GM23338 (cell line): Measurements from ENCODE around the gene ABCA6. TPM values are rescaled to one million over a fixed set of nuclear protein-coding genes. Genes with fewer than 3 reads are reported as not detected.
A peak's percentile ranks its signal among the peaks of the same experiment; 100 is the strongest.

Source experiments
- ATAC-seq: fragments of 200-7000 bp; cut with Tn5 transposase; 3 replicates; pipeline ENCODE4 v1.9.1; 2020
- DNase-seq: peaks from one replicate; pipeline ENCODE4 v3.0.0-alpha.2; 2015; ENCODE audit warnings: low spot score
- H2AFZ ChIP-seq: fragments of 200-600 bp; sonication (generic); 2 replicates; pipeline ENCODE4 v1.8.0; 2016; ENCODE audit warnings: antibody characterized with exemption, mild to moderate bottlenecking, moderate library complexity
- H3F3A ChIP-seq: fragments of 200-600 bp; sonication (generic); replicated peaks from 2 replicates; pipeline ENCODE4 v1.8.0; 2017; ENCODE audit warnings: antibody characterized with exemption, mixed run types, low read depth
- H3K27ac ChIP-seq: fragments of 200-600 bp; sonication (generic); 2 replicates; pipeline ENCODE4 v1.6.1; 2016; ENCODE audit warnings: low read depth
- H3K27me3 ChIP-seq: fragments of 200-600 bp; sonication (generic); 2 replicates; pipeline ENCODE4 v1.8.0; 2016; ENCODE audit warnings: mild to moderate bottlenecking, mixed run types, moderate library complexity; ENCODE audit not compliant: insufficient read depth
- H3K36me3 ChIP-seq: fragments of 200-600 bp; sonication (generic); 2 replicates; pipeline ENCODE4 v1.8.0; 2016; ENCODE audit warnings: mild to moderate bottlenecking; ENCODE audit not compliant: insufficient read depth
- H3K4me1 ChIP-seq: fragments of 200-600 bp; sonication (generic); 2 replicates; pipeline ENCODE4 v1.8.0; 2016; ENCODE audit warnings: mild to moderate bottlenecking, moderate library complexity; ENCODE audit not compliant: insufficient read depth
- H3K4me2 ChIP-seq: fragments of 200-600 bp; sonication (generic); 2 replicates; pipeline ENCODE4 v1.7.1; 2017; ENCODE audit warnings: mixed run types
- H3K4me3 ChIP-seq: fragments of 200-600 bp; sonication (generic); 2 replicates; pipeline ENCODE4 v1.6.1; 2016; ENCODE audit warnings: mixed run types
- H3K79me2 ChIP-seq: fragments of 200-600 bp; sonication (generic); replicated peaks from 2 replicates; pipeline ENCODE4 v1.8.0; 2017; ENCODE audit warnings: mild to moderate bottlenecking; ENCODE audit not compliant: insufficient read depth
- H3K9me2 ChIP-seq: fragments of 200-600 bp; sonication (generic); 2 replicates; pipeline ENCODE4 v1.8.0; 2017; ENCODE audit not compliant: insufficient read depth
- H4K20me1 ChIP-seq: fragments of 200-600 bp; sonication (generic); replicated peaks from 2 replicates; pipeline ENCODE4 v1.8.0; 2017; ENCODE audit warnings: mild to moderate bottlenecking; ENCODE audit not compliant: insufficient read depth
- H3K27ac Mint-ChIP-seq: 2 replicates; pipeline ENCODE4 v1.8.0; 2020; ENCODE audit warnings: inconsistent platforms, mild to moderate bottlenecking, moderate library complexity, mixed read lengths
- H3K27me3 Mint-ChIP-seq: 3 replicates; pipeline ENCODE4 v1.8.0; 2022; ENCODE audit warnings: low read depth, mild to moderate bottlenecking, moderate library complexity, mixed read lengths, inconsistent platforms; ENCODE audit not compliant: insufficient read depth, poor library complexity
- H3K36me3 Mint-ChIP-seq: 3 replicates; pipeline ENCODE4 v1.8.0; 2021; ENCODE audit warnings: low read depth, mild to moderate bottlenecking, inconsistent platforms, moderate library complexity, mixed read lengths
- H3K4me1 Mint-ChIP-seq: 3 replicates; pipeline ENCODE4 v1.8.0; 2020; ENCODE audit warnings: mild to moderate bottlenecking, inconsistent platforms, mixed read lengths
- H3K4me3 Mint-ChIP-seq: 3 replicates; pipeline ENCODE4 v1.8.0; 2021; ENCODE audit warnings: moderate library complexity, mild to moderate bottlenecking, inconsistent platforms, mixed read lengths
- H3K9me3 Mint-ChIP-seq: 3 replicates; pipeline ENCODE4 v1.8.0; 2020; ENCODE audit warnings: moderate library complexity, mild to moderate bottlenecking, inconsistent platforms, mixed read lengths
- CREB1 ChIP-seq: fragments of 250-450 bp; sonication (Bioruptor Pico); IDR thresholded peaks from 2 replicates; pipeline ENCODE4 v1.5.0; 2020; ENCODE audit warnings: low read depth, mild to moderate bottlenecking, moderate library complexity
- EZH2 ChIP-seq: fragments of 200-600 bp; sonication (generic); IDR thresholded peaks from one replicate; pipeline ENCODE4 v1.8.0; 2017; ENCODE audit warnings: antibody characterized with exemption, mild to moderate bottlenecking, low read depth; ENCODE audit not compliant: unreplicated experiment
- EZH2phosphoT487 ChIP-seq: fragments of 200-600 bp; sonication (generic); IDR thresholded peaks from one replicate; pipeline ENCODE4 v1.8.1; 2018; ENCODE audit warnings: antibody characterized with exemption; ENCODE audit not compliant: unreplicated experiment
- JUNB ChIP-seq: IDR thresholded peaks from one replicate; pipeline ENCODE4 v1.6.1; 2016; ENCODE audit warnings: antibody characterized with exemption; ENCODE audit not compliant: unreplicated experiment
- NANOG ChIP-seq: IDR thresholded peaks from 2 replicates; pipeline ENCODE4 v1.6.1; 2016; ENCODE audit warnings: antibody characterized with exemption, borderline replicate concordance
- POLR2AphosphoS5 ChIP-seq: IDR thresholded peaks from 2 replicates; pipeline ENCODE4 v1.6.1; 2016; ENCODE audit warnings: antibody characterized with exemption, low read depth
- STAT1 ChIP-seq: IDR thresholded peaks from one replicate; pipeline ENCODE4 v1.6.1; 2016; ENCODE audit warnings: antibody characterized with exemption; ENCODE audit not compliant: unreplicated experiment
- ZNF114 ChIP-seq: fragments of 250-450 bp; sonication (Bioruptor Pico); IDR thresholded peaks from 2 replicates; pipeline ENCODE4 v1.5.0; 2020; ENCODE audit warnings: mild to moderate bottlenecking, moderate library complexity
- polyA plus RNA-seq: library from polyadenylated mRNA; unstranded; fragments of >200 nt; fragmentation: Nextera tagmentation; extraction: Ambion mirVana; gene quantifications from 2 replicates; pipeline ENCODE4 v1.2.1, GENCODE V29; 2016
- total RNA-seq: library from RNA; depleted of rRNA; stranded (reverse); fragments of >200 nt; shearing (Covaris generic); gene quantifications from 2 replicates; pipeline ENCODE4 v1.2.3, GENCODE V29; 2014
- TF ChIP-seq, protein P1 (sequence below): IDR thresholded peaks from one replicate; pipeline ENCODE4 v1.6.1; 2018; ENCODE audit warnings: antibody characterized with exemption; ENCODE audit not compliant: unreplicated experiment
- TF ChIP-seq, protein P2 (sequence below): IDR thresholded peaks from 2 replicates; pipeline ENCODE4 v1.6.1; 2016; ENCODE audit warnings: antibody characterized with exemption
- TF ChIP-seq, protein P3 (sequence below), 2 experiments: fragments of 200-600 bp in 1 of 2; sonication (generic) in 1 of 2; conservative IDR thresholded peaks; 2 replicates each; pipeline versions ENCODE4 v1.5.1 to v1.6.1; 2016 to 2017; ENCODE audit warnings: antibody characterized with exemption in 2 of 2, low read depth in 2 of 2, mild to moderate bottlenecking in 2 of 2, moderate library complexity in 1 of 2

Gene ABCA6
- total and polyA plus RNA-seq, 2 experiments from 2014 or later = not detected

DNA sequence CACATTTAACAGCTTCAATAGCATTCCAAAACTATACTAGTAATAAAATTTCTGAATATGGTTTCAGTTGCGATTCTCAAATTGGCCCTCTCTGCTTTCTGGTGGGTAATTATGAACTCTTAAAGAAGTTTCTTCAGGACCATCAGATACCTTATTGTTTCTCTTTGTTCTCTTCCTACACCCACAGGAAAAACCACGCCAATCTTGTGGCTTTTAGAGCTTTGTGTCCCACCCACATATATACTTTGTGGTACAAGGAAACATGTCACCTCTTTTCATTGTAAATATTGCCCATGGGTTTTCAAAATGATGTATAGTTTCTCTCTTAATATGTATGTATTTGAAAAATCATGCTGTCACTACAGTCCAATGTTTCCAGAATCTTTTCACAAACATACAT is 93.1 kb downstream of the ABCA6 start:
- no peak overlapping the region for H3K4me2 ChIP-seq
- no peaks in the 10 kb centered on the region for H3K27me3 ChIP-seq
- H3K36me3 ChIP-seq = no peaks in the 10 kb centered on the region
- H4K20me1 ChIP-seq = no peaks in the 10 kb centered on the region
- ATAC-seq (no peak), DNase-seq (no peak)
- no peaks in the 10 kb centered on the region for H3K79me2 ChIP-seq
- Mint-ChIP-seq H3K4me1 (no peaks in the 10 kb centered on the region), H3K9me3 (no peaks in the 10 kb centered on the region), H3K27ac (no peak overlapping the region), H3K4me3 (no peak overlapping the region), H3K27me3 (peaks cover 2% of the 10 kb centered on the region), H3K36me3 (no peaks in the 10 kb centered on the region)
- no peak overlapping the region for H3K27ac ChIP-seq
- no peaks in the 10 kb centered on the region for H3F3A ChIP-seq
- TF ChIP-seq NANOG (no peak), CREB1 (CRISPR knock-in tag) (no peak)
- no peak overlapping the region for H3K4me3 ChIP-seq
- no peak overlapping the region for H2AFZ ChIP-seq
- H3K9me2 ChIP-seq = 0 out of 2 replicates have a peak, but pooled peaks cover 3% of the 10 kb centered on the region
- H3K4me1 ChIP-seq = no peaks in the 10 kb centered on the region

DNA sequence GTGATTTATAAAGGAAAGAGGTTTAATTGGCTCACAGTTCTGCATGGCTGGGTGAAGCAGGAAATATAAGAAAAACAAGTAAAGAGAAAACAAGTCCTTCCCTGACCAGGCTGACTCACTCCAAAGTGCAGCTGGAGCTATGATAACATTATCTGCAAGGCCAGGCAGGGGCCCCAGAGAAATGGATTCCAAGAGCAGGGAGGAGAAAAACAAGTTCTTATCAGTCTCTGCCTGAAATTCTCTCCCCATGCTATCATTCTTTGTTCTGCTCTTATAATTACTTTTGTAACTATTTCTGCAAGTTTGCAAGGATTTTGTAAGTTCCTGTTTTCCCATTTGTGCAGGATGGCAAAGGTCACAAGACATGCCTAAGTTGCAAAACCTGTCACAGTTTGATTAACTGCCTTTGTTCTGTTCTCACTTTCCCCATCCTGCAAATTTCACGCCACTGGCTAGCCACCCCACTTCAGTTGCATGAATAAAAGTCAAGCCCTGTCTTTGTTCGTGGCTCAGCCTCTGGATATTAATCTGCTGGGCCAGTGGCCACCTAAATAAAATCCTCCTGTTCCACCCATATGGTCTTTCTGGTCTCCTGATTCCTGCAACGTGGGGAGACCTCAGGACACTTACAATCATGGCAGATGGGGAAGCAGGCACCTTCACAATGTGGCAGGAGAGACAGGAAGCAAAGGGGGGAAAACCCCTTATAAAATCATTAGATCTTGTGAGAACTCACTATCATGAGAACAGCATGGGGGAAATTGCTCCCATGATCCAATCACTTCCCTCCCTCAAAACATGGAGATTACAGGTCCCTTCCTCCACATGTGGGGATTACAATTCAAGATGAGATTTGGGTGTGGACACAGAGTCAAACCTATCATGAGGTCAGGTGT is 94.1 kb downstream of the ABCA6 start:
- Histone ChIP-seq H3K27ac (no peak overlapping the region), H3K79me2 (no peaks in the 10 kb centered on the region), H3K36me3 (no peaks in the 10 kb centered on the region), H3K4me2 (no peak overlapping the region), H2AFZ (peak overlapping the region; percentile 14; the same call in 1 of the 2 replicates), H3K27me3 (no peaks in the 10 kb centered on the region), H3F3A (no peaks in the 10 kb centered on the region), H3K9me2 (no peaks in the 10 kb centered on the region), H4K20me1 (no peaks in the 10 kb centered on the region), H3K4me1 (no peaks in the 10 kb centered on the region), H3K4me3 (no peak overlapping the region)
- Mint-ChIP-seq H3K27ac (no peak overlapping the region), H3K4me3 (no peak overlapping the region), H3K4me1 (no peaks in the 10 kb centered on the region), H3K9me3 (no peaks in the 10 kb centered on the region), H3K36me3 (no peaks in the 10 kb centered on the region), H3K27me3 (peaks cover 2% of the 10 kb centered on the region)
- DNase-seq (no peak), ATAC-seq (no peak)
- TF ChIP-seq POLR2AphosphoS5 (no peak), STAT1 (no peak), EZH2phosphoT487 (no peak), EZH2 (no peak), NANOG (no peak), JUNB (no peak), ZNF114 (CRISPR knock-in tag) (no peak)
- TF ChIP-seq, protein P1, sequence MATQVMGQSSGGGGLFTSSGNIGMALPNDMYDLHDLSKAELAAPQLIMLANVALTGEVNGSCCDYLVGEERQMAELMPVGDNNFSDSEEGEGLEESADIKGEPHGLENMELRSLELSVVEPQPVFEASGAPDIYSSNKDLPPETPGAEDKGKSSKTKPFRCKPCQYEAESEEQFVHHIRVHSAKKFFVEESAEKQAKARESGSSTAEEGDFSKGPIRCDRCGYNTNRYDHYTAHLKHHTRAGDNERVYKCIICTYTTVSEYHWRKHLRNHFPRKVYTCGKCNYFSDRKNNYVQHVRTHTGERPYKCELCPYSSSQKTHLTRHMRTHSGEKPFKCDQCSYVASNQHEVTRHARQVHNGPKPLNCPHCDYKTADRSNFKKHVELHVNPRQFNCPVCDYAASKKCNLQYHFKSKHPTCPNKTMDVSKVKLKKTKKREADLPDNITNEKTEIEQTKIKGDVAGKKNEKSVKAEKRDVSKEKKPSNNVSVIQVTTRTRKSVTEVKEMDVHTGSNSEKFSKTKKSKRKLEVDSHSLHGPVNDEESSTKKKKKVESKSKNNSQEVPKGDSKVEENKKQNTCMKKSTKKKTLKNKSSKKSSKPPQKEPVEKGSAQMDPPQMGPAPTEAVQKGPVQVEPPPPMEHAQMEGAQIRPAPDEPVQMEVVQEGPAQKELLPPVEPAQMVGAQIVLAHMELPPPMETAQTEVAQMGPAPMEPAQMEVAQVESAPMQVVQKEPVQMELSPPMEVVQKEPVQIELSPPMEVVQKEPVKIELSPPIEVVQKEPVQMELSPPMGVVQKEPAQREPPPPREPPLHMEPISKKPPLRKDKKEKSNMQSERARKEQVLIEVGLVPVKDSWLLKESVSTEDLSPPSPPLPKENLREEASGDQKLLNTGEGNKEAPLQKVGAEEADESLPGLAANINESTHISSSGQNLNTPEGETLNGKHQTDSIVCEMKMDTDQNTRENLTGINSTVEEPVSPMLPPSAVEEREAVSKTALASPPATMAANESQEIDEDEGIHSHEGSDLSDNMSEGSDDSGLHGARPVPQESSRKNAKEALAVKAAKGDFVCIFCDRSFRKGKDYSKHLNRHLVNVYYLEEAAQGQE = no peak
- TF ChIP-seq, protein P2, sequence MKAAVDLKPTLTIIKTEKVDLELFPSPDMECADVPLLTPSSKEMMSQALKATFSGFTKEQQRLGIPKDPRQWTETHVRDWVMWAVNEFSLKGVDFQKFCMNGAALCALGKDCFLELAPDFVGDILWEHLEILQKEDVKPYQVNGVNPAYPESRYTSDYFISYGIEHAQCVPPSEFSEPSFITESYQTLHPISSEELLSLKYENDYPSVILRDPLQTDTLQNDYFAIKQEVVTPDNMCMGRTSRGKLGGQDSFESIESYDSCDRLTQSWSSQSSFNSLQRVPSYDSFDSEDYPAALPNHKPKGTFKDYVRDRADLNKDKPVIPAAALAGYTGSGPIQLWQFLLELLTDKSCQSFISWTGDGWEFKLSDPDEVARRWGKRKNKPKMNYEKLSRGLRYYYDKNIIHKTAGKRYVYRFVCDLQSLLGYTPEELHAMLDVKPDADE = no peak
- TF ChIP-seq, protein P3, sequence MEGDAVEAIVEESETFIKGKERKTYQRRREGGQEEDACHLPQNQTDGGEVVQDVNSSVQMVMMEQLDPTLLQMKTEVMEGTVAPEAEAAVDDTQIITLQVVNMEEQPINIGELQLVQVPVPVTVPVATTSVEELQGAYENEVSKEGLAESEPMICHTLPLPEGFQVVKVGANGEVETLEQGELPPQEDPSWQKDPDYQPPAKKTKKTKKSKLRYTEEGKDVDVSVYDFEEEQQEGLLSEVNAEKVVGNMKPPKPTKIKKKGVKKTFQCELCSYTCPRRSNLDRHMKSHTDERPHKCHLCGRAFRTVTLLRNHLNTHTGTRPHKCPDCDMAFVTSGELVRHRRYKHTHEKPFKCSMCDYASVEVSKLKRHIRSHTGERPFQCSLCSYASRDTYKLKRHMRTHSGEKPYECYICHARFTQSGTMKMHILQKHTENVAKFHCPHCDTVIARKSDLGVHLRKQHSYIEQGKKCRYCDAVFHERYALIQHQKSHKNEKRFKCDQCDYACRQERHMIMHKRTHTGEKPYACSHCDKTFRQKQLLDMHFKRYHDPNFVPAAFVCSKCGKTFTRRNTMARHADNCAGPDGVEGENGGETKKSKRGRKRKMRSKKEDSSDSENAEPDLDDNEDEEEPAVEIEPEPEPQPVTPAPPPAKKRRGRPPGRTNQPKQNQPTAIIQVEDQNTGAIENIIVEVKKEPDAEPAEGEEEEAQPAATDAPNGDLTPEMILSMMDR (conservative IDR thresholded peaks at IDR 0.05; ENCODE audit: low read depth in 2 of 2) = no peak
